Panc1 (cell line): Measurements from ENCODE around the gene ADD1. TPM values are rescaled to one million over a fixed set of nuclear protein-coding genes. Genes with fewer than 3 reads are reported as not detected.

Experiments used
- ATAC-seq: fragments of 200-7000 bp; cut with Tn5 transposase; 2 replicates; pipeline ENCODE4 v1.9.1; 2020; ENCODE audit warnings: mild to moderate bottlenecking, moderate library complexity
- BruUV-seq: library from RNA; stranded (reverse); fragments of 400-500 nt; replicated peaks from 2 replicates; lab custom pipeline; 2021; lab: Mats Ljungman, UMichigan
- CTCF ChIA-PET: fragments of 300-600 bp; sonication (Branson Sonifier 250); formaldehyde crosslinking; loops from one replicate; lab custom pipeline; 2022; ENCODE audit warnings: antibody characterized with exemption; lab: Charles Lee
- POLR2A ChIA-PET: fragments of 300-600 bp; sonication (Branson Sonifier 250); formaldehyde crosslinking; loops from one replicate; lab custom pipeline; 2022; ENCODE audit warnings: antibody characterized with exemption; lab: Charles Lee
- DNase-seq: peaks from one replicate; pipeline ENCODE4 v3.0.0-alpha.2; 2010; ENCODE audit warnings: low read depth, low spot score
- H3K27ac ChIP-seq: 2 replicates; pipeline ENCODE4 v1.5.1; 2011; ENCODE audit warnings: mild to moderate bottlenecking, low read length, inconsistent platforms
- H3K27me3 ChIP-seq: fragments of 200-500 bp; sonication (Bioruptor generic); 2 replicates; pipeline ENCODE4 v1.6.0; 2014; ENCODE audit warnings: low read length, inconsistent platforms; ENCODE audit not compliant: control insufficient read depth, insufficient read depth
- H3K36me3 ChIP-seq: fragments of 200-500 bp; sonication (Bioruptor generic); 2 replicates; pipeline ENCODE4 v1.5.1; 2014; ENCODE audit warnings: inconsistent platforms, mild to moderate bottlenecking, low read length, moderate library complexity; ENCODE audit not compliant: control insufficient read depth, insufficient read depth
- H3K4me1 ChIP-seq: 2 replicates; pipeline ENCODE4 v1.5.1; 2011; ENCODE audit warnings: inconsistent platforms, mild to moderate bottlenecking, low read length, moderate library complexity; ENCODE audit not compliant: control insufficient read depth, insufficient read depth
- H3K4me3 ChIP-seq, 2 experiments: 2 replicates each; pipeline ENCODE4 v1.5.1; 2011 to 2012; ENCODE audit warnings: low read depth in 2 of 2, low read length in 2 of 2, mild to moderate bottlenecking in 2 of 2, inconsistent platforms in 1 of 2, moderate library complexity in 1 of 2
- H3K9me3 ChIP-seq: fragments of 200-500 bp; sonication (Bioruptor generic); 2 replicates; pipeline ENCODE4 v1.5.1; 2014; ENCODE audit warnings: low read depth, mild to moderate bottlenecking, inconsistent platforms, low read length, moderate library complexity; ENCODE audit not compliant: control insufficient read depth, insufficient read depth
- POLR2AphosphoS5 ChIP-seq: IDR thresholded peaks from 2 replicates; pipeline ENCODE4 v1.6.1; 2012; ENCODE audit warnings: mild to moderate bottlenecking, low read depth, low read length, moderate library complexity
- SIN3A ChIP-seq: IDR thresholded peaks from 2 replicates; pipeline ENCODE4 v1.6.1; 2012; ENCODE audit warnings: low read depth, mild to moderate bottlenecking, low read length, moderate library complexity, borderline replicate concordance; ENCODE audit not compliant: insufficient read depth
- TCF7L2 ChIP-seq: IDR thresholded peaks from 2 replicates; pipeline ENCODE4 v1.6.1; 2011; ENCODE audit warnings: mild to moderate bottlenecking, low read depth, low read length, inconsistent platforms
- in situ Hi-C: cut with HindIII; loops from 2 replicates; pipeline ENCODE4 v1.10.0; 2016; ENCODE audit warnings: low sequenced_read_pairs, low pct_unique_long_range_greater_than_20kb
- intact Hi-C: fragments of 100-400 bp; cut with micrococcal nuclease; formaldehyde crosslinking; loops from one replicate; pipeline ENCODE4 v1.10.0; 2022; ENCODE audit not compliant: unreplicated experiment
- total RNA-seq: library from RNA; stranded (reverse); gene quantifications from one replicate; pipeline ENCODE4 v1.2.1, GENCODE V29; 2021; ENCODE audit not compliant: unreplicated experiment
- TF ChIP-seq, protein P1 (sequence below): fragments of 450-650 bp; IDR thresholded peaks from 2 replicates; pipeline ENCODE4 v1.5.1; 2017; ENCODE audit warnings: mild to moderate bottlenecking
- TF ChIP-seq, protein P2 (sequence below), 2 experiments: IDR thresholded peaks; 2 replicates each; pipeline ENCODE4 v1.6.1; 2011 to 2012; ENCODE audit warnings: low read depth in 2 of 2, control low read depth in 1 of 2, low read length in 1 of 2, mild to moderate bottlenecking in 1 of 2, moderate library complexity in 1 of 2; ENCODE audit not compliant: insufficient read depth in 1 of 2

Gene ADD1
- total RNA-seq, 1 experiment from 2014 or later = 158 TPM

DNA sequence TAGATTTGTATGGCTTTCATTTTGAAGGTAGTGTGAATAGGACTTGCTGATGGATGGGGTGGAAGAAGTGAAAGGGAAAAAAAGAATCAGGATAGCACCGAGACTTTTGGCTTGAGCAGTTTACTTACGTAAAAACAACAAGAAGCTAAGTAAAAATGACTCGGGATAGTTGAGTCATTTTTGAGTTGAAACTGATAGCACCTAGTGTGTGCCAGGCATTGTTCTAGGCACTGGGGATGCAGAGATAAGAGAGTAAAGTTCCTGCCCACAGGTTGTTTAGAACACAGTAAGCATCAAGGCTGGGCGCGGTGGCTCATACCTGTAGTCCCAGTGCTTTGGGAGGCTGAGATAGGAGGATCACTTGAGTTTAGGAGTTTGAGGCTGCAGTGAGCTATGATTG lies 34.7 kb downstream of the ADD1 start:
- no peak overlapping the region for H3K4me3 ChIP-seq
- no peaks in the 10 kb centered on the region for H3K27me3 ChIP-seq
- DNase-seq (no peak), ATAC-seq (no peak)
- peaks cover 3% of the 10 kb centered on the region; the same call in 1 of the 2 replicates for H3K36me3 ChIP-seq
- no peaks in the 10 kb centered on the region for H3K9me3 ChIP-seq
- ChIA-PET CTCF (no interaction called here), POLR2A (no interaction called here)
- no peaks in the 10 kb centered on the region for H3K4me1 ChIP-seq
- intact Hi-C loops (no loop called here), in situ Hi-C loops (no loop called here)
- TF ChIP-seq POLR2AphosphoS5 = no peak
- TF ChIP-seq, protein P1, sequence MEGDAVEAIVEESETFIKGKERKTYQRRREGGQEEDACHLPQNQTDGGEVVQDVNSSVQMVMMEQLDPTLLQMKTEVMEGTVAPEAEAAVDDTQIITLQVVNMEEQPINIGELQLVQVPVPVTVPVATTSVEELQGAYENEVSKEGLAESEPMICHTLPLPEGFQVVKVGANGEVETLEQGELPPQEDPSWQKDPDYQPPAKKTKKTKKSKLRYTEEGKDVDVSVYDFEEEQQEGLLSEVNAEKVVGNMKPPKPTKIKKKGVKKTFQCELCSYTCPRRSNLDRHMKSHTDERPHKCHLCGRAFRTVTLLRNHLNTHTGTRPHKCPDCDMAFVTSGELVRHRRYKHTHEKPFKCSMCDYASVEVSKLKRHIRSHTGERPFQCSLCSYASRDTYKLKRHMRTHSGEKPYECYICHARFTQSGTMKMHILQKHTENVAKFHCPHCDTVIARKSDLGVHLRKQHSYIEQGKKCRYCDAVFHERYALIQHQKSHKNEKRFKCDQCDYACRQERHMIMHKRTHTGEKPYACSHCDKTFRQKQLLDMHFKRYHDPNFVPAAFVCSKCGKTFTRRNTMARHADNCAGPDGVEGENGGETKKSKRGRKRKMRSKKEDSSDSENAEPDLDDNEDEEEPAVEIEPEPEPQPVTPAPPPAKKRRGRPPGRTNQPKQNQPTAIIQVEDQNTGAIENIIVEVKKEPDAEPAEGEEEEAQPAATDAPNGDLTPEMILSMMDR = no peak
- no peak for TF ChIP-seq SIN3A
- no peak for TF ChIP-seq TCF7L2
- TF ChIP-seq, protein P2, sequence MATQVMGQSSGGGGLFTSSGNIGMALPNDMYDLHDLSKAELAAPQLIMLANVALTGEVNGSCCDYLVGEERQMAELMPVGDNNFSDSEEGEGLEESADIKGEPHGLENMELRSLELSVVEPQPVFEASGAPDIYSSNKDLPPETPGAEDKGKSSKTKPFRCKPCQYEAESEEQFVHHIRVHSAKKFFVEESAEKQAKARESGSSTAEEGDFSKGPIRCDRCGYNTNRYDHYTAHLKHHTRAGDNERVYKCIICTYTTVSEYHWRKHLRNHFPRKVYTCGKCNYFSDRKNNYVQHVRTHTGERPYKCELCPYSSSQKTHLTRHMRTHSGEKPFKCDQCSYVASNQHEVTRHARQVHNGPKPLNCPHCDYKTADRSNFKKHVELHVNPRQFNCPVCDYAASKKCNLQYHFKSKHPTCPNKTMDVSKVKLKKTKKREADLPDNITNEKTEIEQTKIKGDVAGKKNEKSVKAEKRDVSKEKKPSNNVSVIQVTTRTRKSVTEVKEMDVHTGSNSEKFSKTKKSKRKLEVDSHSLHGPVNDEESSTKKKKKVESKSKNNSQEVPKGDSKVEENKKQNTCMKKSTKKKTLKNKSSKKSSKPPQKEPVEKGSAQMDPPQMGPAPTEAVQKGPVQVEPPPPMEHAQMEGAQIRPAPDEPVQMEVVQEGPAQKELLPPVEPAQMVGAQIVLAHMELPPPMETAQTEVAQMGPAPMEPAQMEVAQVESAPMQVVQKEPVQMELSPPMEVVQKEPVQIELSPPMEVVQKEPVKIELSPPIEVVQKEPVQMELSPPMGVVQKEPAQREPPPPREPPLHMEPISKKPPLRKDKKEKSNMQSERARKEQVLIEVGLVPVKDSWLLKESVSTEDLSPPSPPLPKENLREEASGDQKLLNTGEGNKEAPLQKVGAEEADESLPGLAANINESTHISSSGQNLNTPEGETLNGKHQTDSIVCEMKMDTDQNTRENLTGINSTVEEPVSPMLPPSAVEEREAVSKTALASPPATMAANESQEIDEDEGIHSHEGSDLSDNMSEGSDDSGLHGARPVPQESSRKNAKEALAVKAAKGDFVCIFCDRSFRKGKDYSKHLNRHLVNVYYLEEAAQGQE (IDR thresholded peaks at IDR 0.05; ENCODE audit: insufficient read depth in 1 of 2, low read depth in 2 of 2, low read length in 1 of 2) = no peak
- no TSS peak for BruUV-seq
- H3K27ac ChIP-seq = no peak overlapping the region

DNA sequence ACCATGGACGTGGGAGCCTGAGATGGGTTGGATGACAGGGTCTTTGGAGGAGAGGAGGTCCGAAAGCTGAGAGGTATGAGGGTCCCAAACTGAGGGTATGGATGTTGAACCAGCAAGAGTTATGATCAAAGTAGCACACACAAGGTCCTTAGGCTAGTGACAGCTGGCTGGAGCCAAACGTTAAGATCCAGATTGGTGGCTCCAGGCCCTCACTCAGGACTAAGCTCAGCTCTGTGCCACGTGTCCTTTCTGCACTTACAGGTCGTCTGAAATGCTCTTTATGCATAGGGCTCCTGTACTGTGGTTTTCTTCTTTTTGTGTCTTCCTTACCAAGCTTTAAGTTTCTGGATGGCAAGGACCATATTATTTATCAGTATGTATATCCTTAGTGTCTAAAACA lies 35.4 kb downstream of the ADD1 start:
- no peak overlapping the region for H3K4me3 ChIP-seq
- in situ Hi-C loops = no loop called here
- CTCF ChIA-PET = no interaction called here
- no peaks in the 10 kb centered on the region for H3K4me1 ChIP-seq
- TF ChIP-seq SIN3A (no peak), POLR2AphosphoS5 (no peak), TCF7L2 (no peak)
- TF ChIP-seq, protein P1 = no peak
- TF ChIP-seq, protein P2 (IDR thresholded peaks at IDR 0.05; ENCODE audit: insufficient read depth in 1 of 2, low read depth in 2 of 2, low read length in 1 of 2) = no peak
- H3K27me3 ChIP-seq = no peaks in the 10 kb centered on the region
- POLR2A ChIA-PET = no interaction called here
- no peak for DNase-seq
- H3K36me3 ChIP-seq = peaks cover 3% of the 10 kb centered on the region; the same call in 1 of the 2 replicates
- H3K27ac ChIP-seq = no peak overlapping the region
- intact Hi-C loops = no loop called here
- no peak for ATAC-seq
- TSS peak; percentile 60 for BruUV-seq
- no peaks in the 10 kb centered on the region for H3K9me3 ChIP-seq
